Loucy (cell line): ENCODE measurements around the gene PALS1.

Source experiments
- H2AFZ ChIP-seq: fragments of 200-600 bp; sonication (generic); 2 replicates; pipeline ENCODE4 v1.6.0; 2016; ENCODE audit warnings: antibody characterized with exemption, mild to moderate bottlenecking, low read length, moderate library complexity
- H3F3A ChIP-seq: fragments of 200-600 bp; 2 replicates; pipeline ENCODE4 v1.6.0; 2016; ENCODE audit warnings: antibody characterized with exemption, low read depth, mild to moderate bottlenecking
- H3K27me3 ChIP-seq: fragments of 200-600 bp; sonication (generic); 2 replicates; pipeline ENCODE4 v1.6.1; 2014; ENCODE audit warnings: low read length, mild to moderate bottlenecking; ENCODE audit not compliant: insufficient read depth, poor library complexity, severe bottlenecking
- H3K36me3 ChIP-seq: fragments of 200-600 bp; sonication (generic); 2 replicates; pipeline ENCODE4 v1.6.1; 2016; ENCODE audit warnings: low read length; ENCODE audit not compliant: insufficient read depth
- H3K4me1 ChIP-seq: fragments of 200-600 bp; sonication (generic); 2 replicates; pipeline ENCODE4 v1.5.1; 2014; ENCODE audit warnings: low read length, mild to moderate bottlenecking; ENCODE audit not compliant: insufficient read depth, poor library complexity, severe bottlenecking
- H3K4me2 ChIP-seq: fragments of 200-600 bp; sonication (generic); 2 replicates; pipeline ENCODE4 v1.6.0; 2014; ENCODE audit warnings: antibody characterized with exemption, low read length, low read depth, mild to moderate bottlenecking; ENCODE audit not compliant: poor library complexity, severe bottlenecking
- H3K4me3 ChIP-seq: fragments of 200-600 bp; sonication (generic); 2 replicates; pipeline ENCODE4 v1.5.1; 2014; ENCODE audit warnings: low read length, mild to moderate bottlenecking, mixed read lengths; ENCODE audit not compliant: poor library complexity, severe bottlenecking
- H3K79me2 ChIP-seq: fragments of 200-600 bp; sonication (generic); 2 replicates; pipeline ENCODE4 v1.6.1; 2014; ENCODE audit warnings: low read length; ENCODE audit not compliant: insufficient read depth
- H3K9ac ChIP-seq: fragments of 200-600 bp; sonication (generic); 2 replicates; pipeline ENCODE4 v1.6.0; 2014; ENCODE audit warnings: mild to moderate bottlenecking, low read depth, low read length, moderate library complexity; ENCODE audit not compliant: poor library complexity, severe bottlenecking
- H3K9me2 ChIP-seq: fragments of 200-600 bp; sonication (generic); replicated peaks from 2 replicates; pipeline ENCODE4 v1.6.1; 2016; ENCODE audit warnings: low read depth, low read length, mixed read lengths
- H3K9me3 ChIP-seq: fragments of 200-600 bp; sonication (generic); 2 replicates; pipeline ENCODE4 v1.6.1; 2014; ENCODE audit warnings: mild to moderate bottlenecking, antibody characterized with exemption, low read length, low read depth; ENCODE audit not compliant: insufficient read depth
- H4K20me1 ChIP-seq: fragments of 200-600 bp; sonication (generic); 2 replicates; pipeline ENCODE4 v1.6.0; 2014; ENCODE audit warnings: antibody characterized with exemption, low read length, mild to moderate bottlenecking; ENCODE audit not compliant: insufficient read depth, poor library complexity, severe bottlenecking
- CTCF ChIP-seq: fragments of 200-600 bp; sonication (generic); conservative IDR thresholded peaks from 2 replicates; pipeline ENCODE4 v1.5.1; 2014; ENCODE audit warnings: mild to moderate bottlenecking, antibody characterized with exemption, low read length
- EZH2phosphoT487 ChIP-seq: fragments of 200-600 bp; IDR thresholded peaks from 2 replicates; pipeline ENCODE4 v1.6.1; 2018; ENCODE audit warnings: antibody characterized with exemption, mild to moderate bottlenecking, moderate library complexity, borderline replicate concordance

PALS1 gene

GRCh38 chr14:67240168-67240932 lies 885 bp upstream of the PALS1 start:
- Histone ChIP-seq H3K9me2 (no peaks in the 10 kb centered on the region), H4K20me1 (peaks cover 22% of the 10 kb centered on the region), H3K4me1 (peaks cover 33% of the 10 kb centered on the region), H3K79me2 (peaks cover 35% of the 10 kb centered on the region), H3K9ac (peak overlapping the region; percentile 70), H3F3A (no peaks in the 10 kb centered on the region), H3K4me2 (peak overlapping the region; percentile 99), H2AFZ (peak overlapping the region; percentile 99), H3K4me3 (peak overlapping the region; percentile 89), H3K9me3 (no peaks in the 10 kb centered on the region), H3K27me3 (no peaks in the 10 kb centered on the region), H3K36me3 (no peaks in the 10 kb centered on the region)
- TF ChIP-seq EZH2phosphoT487 (no peak), CTCF (no peak)

- peaks cover 36% of the 10 kb centered on the region for H3K79me2 ChIP-seq
- H3K4me1 ChIP-seq: peaks cover 35% of the 10 kb centered on the region
- H4K20me1 ChIP-seq: peaks cover 24% of the 10 kb centered on the region
- H3K9ac ChIP-seq: peak overlapping the region; percentile 78
- TF ChIP-seq CTCF (no peak), EZH2phosphoT487 (no peak)
- no peaks in the 10 kb centered on the region for H3K36me3 ChIP-seq
- peak overlapping the region; percentile 99 for H2AFZ ChIP-seq
- H3K9me3 ChIP-seq: no peaks in the 10 kb centered on the region
- H3K4me2 ChIP-seq: peak overlapping the region; percentile 99
- H3K9me2 ChIP-seq: no peaks in the 10 kb centered on the region
- no peaks in the 10 kb centered on the region for H3F3A ChIP-seq
- H3K27me3 ChIP-seq: no peaks in the 10 kb centered on the region
- H3K4me3 ChIP-seq: peak overlapping the region; percentile 89
Observed at GRCh38 chr14:67240978-67241410, 241 bp upstream of the PALS1 start.

GRCh38 chr14:67242168-67242420 lies 859 bp downstream of the PALS1 start:
- Histone ChIP-seq H3K79me2 (peaks cover 47% of the 10 kb centered on the region), H3K36me3 (no peaks in the 10 kb centered on the region), H3K9ac (peak overlapping the region; percentile 78), H3K4me2 (peak overlapping the region; percentile 92), H2AFZ (peak overlapping the region; percentile 90), H3K4me1 (peaks cover 41% of the 10 kb centered on the region), H3K9me3 (no peaks in the 10 kb centered on the region), H3K9me2 (no peaks in the 10 kb centered on the region), H3K4me3 (peak overlapping the region; percentile 89), H3K27me3 (no peaks in the 10 kb centered on the region), H4K20me1 (peaks cover 24% of the 10 kb centered on the region), H3F3A (no peaks in the 10 kb centered on the region)
- TF ChIP-seq CTCF: no peak
- no peak for TF ChIP-seq EZH2phosphoT487
